Measurements from ENCODE around the gene SNX32.
A peak's percentile ranks its signal among the peaks of the same experiment; 100 is the strongest.

Gene SNX32

DNA sequence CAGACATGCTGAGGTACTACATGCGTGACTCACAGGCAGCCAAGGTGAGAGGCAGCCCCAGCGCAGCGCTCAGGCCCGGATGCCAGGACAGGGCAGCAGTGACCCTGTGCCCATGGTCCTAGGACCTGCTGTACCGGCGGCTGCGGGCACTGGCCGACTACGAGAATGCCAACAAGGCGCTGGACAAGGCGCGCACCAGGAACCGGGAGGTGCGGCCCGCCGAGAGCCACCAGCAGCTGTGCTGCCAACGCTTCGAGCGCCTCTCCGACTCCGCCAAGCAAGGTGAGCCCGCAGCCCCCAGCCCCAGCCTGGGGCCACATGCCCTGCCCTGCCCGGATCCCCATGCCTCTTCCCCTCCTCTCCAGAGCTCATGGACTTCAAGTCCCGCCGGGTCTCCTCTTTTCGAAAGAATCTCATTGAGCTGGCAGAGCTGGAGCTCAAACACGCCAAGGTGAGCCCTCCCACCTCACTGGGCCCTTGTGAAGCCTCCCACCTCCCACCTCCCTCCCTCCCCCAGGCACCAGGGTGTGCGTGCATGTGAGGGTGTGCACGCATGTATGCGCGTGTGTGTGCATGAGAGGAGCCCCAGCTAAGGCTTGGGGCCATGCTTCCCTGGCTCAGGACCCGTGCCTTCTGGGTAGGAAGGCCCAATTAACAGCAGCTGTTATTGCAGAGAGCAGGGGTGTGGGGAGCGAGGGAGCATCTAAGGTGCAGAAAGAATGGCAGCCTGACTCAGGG is 18.9 kb downstream of the SNX32 start:
- Histone ChIP-seq H3K4me1 (ENCODE audit: control insufficient read depth, insufficient read depth, low read length) (peaks cover 6% of the 10 kb centered on the region), H3K36me3 (ENCODE audit: control insufficient read depth, insufficient read depth, low read length) (peaks cover 36% of the 10 kb centered on the region), H3K9me3 (ENCODE audit: control insufficient read depth, insufficient read depth, low read length) (0 out of 2 replicates have a peak, but pooled peaks cover 2% of the 10 kb centered on the region), H3K4me3 (ENCODE audit: low read depth, low read length) (no peak overlapping the region), H3K27me3 (ENCODE audit: control insufficient read depth, insufficient read depth, low read length) (no peaks in the 10 kb centered on the region), H3K27ac (ENCODE audit: low read depth, low read length) (peak overlapping the region; percentile 3), H3K9ac (ENCODE audit: low read depth, low read length) (no peak overlapping the region)

GRCh38 chr11:65853246-65853979 is 19.6 kb downstream of the SNX32 start:
- Histone ChIP-seq H3K9ac (ENCODE audit: low read depth, low read length) (no peak overlapping the region), H3K27me3 (ENCODE audit: control insufficient read depth, insufficient read depth, low read length) (no peaks in the 10 kb centered on the region), H3K4me1 (ENCODE audit: control insufficient read depth, insufficient read depth, low read length) (peaks cover 6% of the 10 kb centered on the region), H3K27ac (ENCODE audit: low read depth, low read length) (peak overlapping the region; percentile 22), H3K9me3 (ENCODE audit: control insufficient read depth, insufficient read depth, low read length) (0 out of 2 replicates have a peak, but pooled peaks cover 2% of the 10 kb centered on the region), H3K36me3 (ENCODE audit: control insufficient read depth, insufficient read depth, low read length) (peaks cover 36% of the 10 kb centered on the region), H3K4me3 (ENCODE audit: low read depth, low read length) (no peak overlapping the region)

DNA sequence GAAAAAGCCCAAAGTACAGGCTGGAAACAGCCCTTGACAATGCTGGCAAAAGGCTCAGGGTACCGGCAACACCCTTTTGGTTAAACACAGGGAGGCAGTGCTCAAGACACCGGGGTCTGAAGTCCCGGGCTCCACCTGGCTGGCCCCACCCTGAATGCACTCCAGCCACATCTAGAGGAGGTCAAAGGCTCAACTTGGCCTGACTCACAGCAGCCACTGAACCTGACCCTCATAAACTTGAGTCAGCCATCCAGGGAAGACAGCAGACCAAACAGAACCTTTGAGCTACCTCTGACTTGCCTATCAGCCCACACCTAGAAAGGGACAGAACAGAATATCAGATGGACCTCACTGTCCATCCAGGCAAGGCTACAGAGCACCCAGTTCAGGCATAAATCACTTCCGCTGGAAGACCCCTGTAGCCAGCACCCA is 20.4 kb downstream of the SNX32 start:
- H3K4me1 ChIP-seq (ENCODE audit: control insufficient read depth, insufficient read depth, low read length): peaks cover 6% of the 10 kb centered on the region
- peaks cover 36% of the 10 kb centered on the region for H3K36me3 ChIP-seq (ENCODE audit: control insufficient read depth, insufficient read depth, low read length)
- 0 out of 2 replicates have a peak, but pooled peaks cover 2% of the 10 kb centered on the region for H3K9me3 ChIP-seq (ENCODE audit: control insufficient read depth, insufficient read depth, low read length)
- no peaks in the 10 kb centered on the region for H3K27me3 ChIP-seq (ENCODE audit: control insufficient read depth, insufficient read depth, low read length)
- H3K9ac ChIP-seq (ENCODE audit: low read depth, low read length): no peak overlapping the region
- H3K4me3 ChIP-seq (ENCODE audit: low read depth, low read length): no peak overlapping the region
- peak overlapping the region; percentile 33 for H3K27ac ChIP-seq (ENCODE audit: low read depth, low read length)

DNA sequence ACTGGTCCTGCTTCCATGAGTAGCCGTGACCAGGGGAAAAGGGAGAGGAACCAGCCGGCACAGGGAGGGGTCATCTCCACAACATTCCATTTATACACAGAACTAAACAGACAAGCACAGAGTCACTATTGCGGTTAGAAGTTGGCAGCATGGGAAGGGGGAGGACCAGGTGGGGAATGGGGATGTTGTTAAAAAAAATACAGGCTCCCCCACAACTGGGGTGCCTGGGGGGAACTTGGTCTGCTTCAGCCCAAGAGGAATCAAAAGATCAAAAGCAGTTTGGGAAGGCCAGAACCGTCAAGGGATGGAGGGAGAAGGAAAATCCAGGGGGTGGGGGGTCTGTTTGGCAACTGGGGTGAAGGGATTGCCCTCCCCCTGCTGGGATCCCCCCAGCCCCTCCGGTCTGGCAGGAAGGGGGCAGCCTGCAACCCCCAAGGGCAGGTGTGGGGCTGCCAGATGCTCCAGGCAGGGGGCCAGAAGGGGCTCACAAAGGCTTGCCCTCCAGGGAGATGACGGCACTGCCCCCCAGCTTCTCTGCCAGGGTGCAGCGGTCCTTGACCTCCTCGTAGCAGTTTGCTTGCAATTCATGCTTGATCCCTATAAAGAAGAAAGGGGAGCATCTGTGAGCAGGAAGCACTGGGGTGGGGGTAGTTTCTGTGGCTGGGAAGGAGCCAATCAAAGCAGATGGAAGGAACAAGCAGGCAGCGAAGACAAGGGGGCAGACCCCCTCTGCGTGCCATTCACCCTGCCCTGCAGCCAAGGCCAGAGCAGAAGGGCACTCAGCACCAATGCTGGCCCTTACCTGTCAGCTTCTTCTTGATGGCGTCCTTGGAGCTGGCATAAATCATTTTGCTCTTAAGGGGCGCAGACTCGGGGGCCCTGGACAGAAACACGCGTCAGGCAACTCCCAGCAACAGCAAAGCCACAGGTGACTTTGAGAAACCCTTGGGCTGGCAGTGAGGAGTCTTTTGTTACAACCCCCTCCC is 21.4 kb downstream of the SNX32 start:
- no peak overlapping the region for H3K4me3 ChIP-seq (ENCODE audit: low read depth, low read length)
- no peaks in the 10 kb centered on the region for H3K27me3 ChIP-seq (ENCODE audit: control insufficient read depth, insufficient read depth, low read length)
- peaks cover 36% of the 10 kb centered on the region for H3K36me3 ChIP-seq (ENCODE audit: control insufficient read depth, insufficient read depth, low read length)
- 0 out of 2 replicates have a peak, but pooled peaks cover 2% of the 10 kb centered on the region for H3K9me3 ChIP-seq (ENCODE audit: control insufficient read depth, insufficient read depth, low read length)
- peaks cover 6% of the 10 kb centered on the region for H3K4me1 ChIP-seq (ENCODE audit: control insufficient read depth, insufficient read depth, low read length)
- no peak overlapping the region for H3K9ac ChIP-seq (ENCODE audit: low read depth, low read length)
- no peak overlapping the region for H3K27ac ChIP-seq (ENCODE audit: low read depth, low read length)

GRCh38 chr11:65855927-65856363 is 22.2 kb downstream of the SNX32 start:
- Histone ChIP-seq H3K27me3 (ENCODE audit: control insufficient read depth, insufficient read depth, low read length) (no peaks in the 10 kb centered on the region), H3K36me3 (ENCODE audit: control insufficient read depth, insufficient read depth, low read length) (peaks cover 36% of the 10 kb centered on the region), H3K27ac (ENCODE audit: low read depth, low read length) (no peak overlapping the region), H3K9ac (ENCODE audit: low read depth, low read length) (no peak overlapping the region), H3K4me1 (ENCODE audit: control insufficient read depth, insufficient read depth, low read length) (peaks cover 6% of the 10 kb centered on the region), H3K4me3 (ENCODE audit: low read depth, low read length) (peak overlapping the region; percentile 95), H3K9me3 (ENCODE audit: control insufficient read depth, insufficient read depth, low read length) (0 out of 2 replicates have a peak, but pooled peaks cover 2% of the 10 kb centered on the region)

GRCh38 chr11:65856689-65857499 is 23.1 kb downstream of the SNX32 start:
- H3K27ac ChIP-seq (ENCODE audit: low read depth, low read length): peak overlapping the region; percentile 97
- H3K36me3 ChIP-seq (ENCODE audit: control insufficient read depth, insufficient read depth, low read length): peaks cover 36% of the 10 kb centered on the region

GRCh38 chr11:65857500-65857852 is 23.7 kb downstream of the SNX32 start:
- H3K9me3 ChIP-seq (ENCODE audit: control insufficient read depth, insufficient read depth, low read length): no peaks in the 10 kb centered on the region
- peaks cover 41% of the 10 kb centered on the region for H3K36me3 ChIP-seq (ENCODE audit: control insufficient read depth, insufficient read depth, low read length)
- peak overlapping the region; percentile 95 for H3K9ac ChIP-seq (ENCODE audit: low read depth, low read length)
- peak overlapping the region; percentile 97 for H3K27ac ChIP-seq (ENCODE audit: low read depth, low read length)
- H3K4me1 ChIP-seq (ENCODE audit: control insufficient read depth, insufficient read depth, low read length): peaks cover 6% of the 10 kb centered on the region
- peak overlapping the region; percentile 95 for H3K4me3 ChIP-seq (ENCODE audit: low read depth, low read length)
- H3K27me3 ChIP-seq (ENCODE audit: control insufficient read depth, insufficient read depth, low read length): no peaks in the 10 kb centered on the region

More at GRCh38 chr11:65856689-65857499, 23.1 kb downstream of the SNX32 start:
- Histone ChIP-seq H3K9ac (ENCODE audit: low read depth, low read length) (peak overlapping the region; percentile 95), H3K4me1 (ENCODE audit: control insufficient read depth, insufficient read depth, low read length) (peaks cover 6% of the 10 kb centered on the region), H3K9me3 (ENCODE audit: control insufficient read depth, insufficient read depth, low read length) (no peaks in the 10 kb centered on the region), H3K4me3 (ENCODE audit: low read depth, low read length) (peak overlapping the region; percentile 95), H3K27me3 (ENCODE audit: control insufficient read depth, insufficient read depth, low read length) (no peaks in the 10 kb centered on the region)

DNA sequence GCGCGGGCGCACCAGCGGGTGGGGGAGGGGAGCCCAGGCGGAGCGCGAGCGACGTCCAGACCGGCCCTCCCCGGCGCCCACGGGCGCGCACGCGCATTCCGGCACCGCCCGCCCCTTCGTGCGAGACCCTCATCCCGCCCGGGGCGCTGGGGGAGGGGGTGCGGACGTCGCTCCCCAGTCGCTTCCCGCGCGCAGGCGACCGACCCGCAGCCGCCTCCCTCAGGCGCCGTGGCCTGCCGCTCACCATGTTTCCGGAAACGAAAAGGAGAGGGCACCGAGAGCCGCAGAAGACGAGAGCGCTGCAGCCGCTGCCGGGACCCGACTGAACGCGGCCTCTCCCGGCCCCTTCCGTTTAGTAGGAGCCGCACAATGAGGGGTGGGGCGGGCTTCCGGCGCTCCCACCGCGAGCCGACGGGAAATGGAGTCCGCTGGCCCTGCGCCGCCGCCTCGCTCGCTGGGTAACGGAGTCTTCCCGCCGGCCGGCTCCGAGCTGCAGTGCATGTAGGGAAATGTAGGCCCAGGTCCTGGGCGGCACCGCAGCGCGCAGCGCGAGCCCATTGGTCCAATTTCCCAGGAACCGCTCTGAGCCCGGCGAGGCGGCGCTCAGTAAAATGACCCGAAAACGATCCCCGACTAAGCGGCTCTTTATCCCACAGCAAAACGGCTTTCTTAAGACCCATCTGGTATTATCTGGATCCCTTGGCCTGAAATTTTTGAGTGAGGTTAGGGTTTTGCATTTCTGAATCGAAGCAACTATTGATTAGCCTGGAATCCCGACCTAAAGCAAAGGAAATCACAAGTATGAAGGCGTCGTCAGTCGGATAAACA is 24.3 kb downstream of the SNX32 start, which contains the start of gene CFL1:
Gene CFL1, minus strand, starts transcription at position 328 of the 828 bp plus-strand sequence. Its CDS starts 81 bp downstream, at position 247.
- Histone ChIP-seq H3K27ac (ENCODE audit: low read depth, low read length) (peak within 1 kb of the TSS; percentile 97), H3K9ac (ENCODE audit: low read depth, low read length) (peak within 1 kb of the TSS; percentile 95), H3K27me3 (ENCODE audit: control insufficient read depth, insufficient read depth, low read length) (no peaks in the 10 kb centered on the region), H3K4me1 (ENCODE audit: control insufficient read depth, insufficient read depth, low read length) (peaks cover 6% of the 10 kb centered on the region), H3K9me3 (ENCODE audit: control insufficient read depth, insufficient read depth, low read length) (no peaks in the 10 kb centered on the region), H3K36me3 (ENCODE audit: control insufficient read depth, insufficient read depth, low read length) (peaks cover 45% of the 10 kb centered on the region), H3K4me3 (ENCODE audit: low read depth, low read length) (peak within 1 kb of the TSS; percentile 95)

DNA sequence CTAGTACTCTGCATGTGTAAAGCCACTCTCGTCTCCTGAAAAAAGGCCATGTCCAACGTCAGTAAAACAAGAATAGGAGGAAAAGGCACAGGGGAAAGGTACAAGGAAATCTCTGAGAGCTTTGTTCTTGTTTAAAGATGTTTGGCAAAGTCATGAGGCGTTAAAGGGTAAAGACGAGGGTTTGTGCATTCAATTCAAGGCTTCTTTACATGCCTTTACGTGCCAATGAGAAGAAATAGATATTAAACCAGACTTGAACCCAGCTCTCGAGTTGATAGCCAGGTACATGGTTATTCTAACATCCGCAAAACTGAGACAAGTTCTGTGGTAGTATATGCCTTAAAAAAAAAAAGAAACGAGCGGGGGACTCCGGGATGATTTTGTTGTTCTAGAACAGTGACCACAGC is 24.9 kb downstream of the SNX32 start:
- Histone ChIP-seq H3K36me3 (ENCODE audit: control insufficient read depth, insufficient read depth, low read length) (peaks cover 45% of the 10 kb centered on the region), H3K9ac (ENCODE audit: low read depth, low read length) (peak overlapping the region; percentile 77), H3K27ac (ENCODE audit: low read depth, low read length) (peak overlapping the region; percentile 97), H3K27me3 (ENCODE audit: control insufficient read depth, insufficient read depth, low read length) (no peaks in the 10 kb centered on the region), H3K9me3 (ENCODE audit: control insufficient read depth, insufficient read depth, low read length) (no peaks in the 10 kb centered on the region), H3K4me3 (ENCODE audit: low read depth, low read length) (peak overlapping the region; percentile 76), H3K4me1 (ENCODE audit: control insufficient read depth, insufficient read depth, low read length) (peaks cover 6% of the 10 kb centered on the region)

Data from HUES48 (cell line).